Fibroblast of lung (primary cell): ENCODE results near the gene CACNG7.

ENCODE experiments used
- EZH2 ChIP-seq: IDR thresholded peaks from 2 replicates; pipeline ENCODE4 v1.5.1; 2012; ENCODE audit warnings: low read length, control low read depth, mild to moderate bottlenecking; ENCODE audit errors: missing control alignments
- TF ChIP-seq, protein P1 (sequence below), 2 donors: IDR thresholded peaks in 1 of 2; conservative IDR thresholded peaks in 1 of 2; 1 replicate in 1 of 2; 2 replicates in 1 of 2; pipeline ENCODE4 v1.5.1; 2011 to 2012; ENCODE audit warnings: low read length in 2 of 2, control low read depth in 1 of 2, inconsistent platforms in 1 of 2, low read depth in 1 of 2, mild to moderate bottlenecking in 1 of 2

GRCh38 chr19:53982611-53983010, 73.5 kb downstream of the CACNG7 start:
- TF ChIP-seq, protein P1, sequence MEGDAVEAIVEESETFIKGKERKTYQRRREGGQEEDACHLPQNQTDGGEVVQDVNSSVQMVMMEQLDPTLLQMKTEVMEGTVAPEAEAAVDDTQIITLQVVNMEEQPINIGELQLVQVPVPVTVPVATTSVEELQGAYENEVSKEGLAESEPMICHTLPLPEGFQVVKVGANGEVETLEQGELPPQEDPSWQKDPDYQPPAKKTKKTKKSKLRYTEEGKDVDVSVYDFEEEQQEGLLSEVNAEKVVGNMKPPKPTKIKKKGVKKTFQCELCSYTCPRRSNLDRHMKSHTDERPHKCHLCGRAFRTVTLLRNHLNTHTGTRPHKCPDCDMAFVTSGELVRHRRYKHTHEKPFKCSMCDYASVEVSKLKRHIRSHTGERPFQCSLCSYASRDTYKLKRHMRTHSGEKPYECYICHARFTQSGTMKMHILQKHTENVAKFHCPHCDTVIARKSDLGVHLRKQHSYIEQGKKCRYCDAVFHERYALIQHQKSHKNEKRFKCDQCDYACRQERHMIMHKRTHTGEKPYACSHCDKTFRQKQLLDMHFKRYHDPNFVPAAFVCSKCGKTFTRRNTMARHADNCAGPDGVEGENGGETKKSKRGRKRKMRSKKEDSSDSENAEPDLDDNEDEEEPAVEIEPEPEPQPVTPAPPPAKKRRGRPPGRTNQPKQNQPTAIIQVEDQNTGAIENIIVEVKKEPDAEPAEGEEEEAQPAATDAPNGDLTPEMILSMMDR (conservative IDR thresholded peaks at IDR 0.05 in 1 of 2, IDR thresholded peaks at IDR 0.05 in 1 of 2; ENCODE audit: low read depth in 1 of 2, low read length in 2 of 2) = no peak
- no peak for TF ChIP-seq EZH2
